GM18498 (cell line): Measurements from ENCODE around the gene DNAJC7.
"Not testable (repeated sequence)": the region's sequence is repeated elsewhere in the genome, so short reads cannot be mapped to it uniquely, and the experiment has no call there.

Experiments used
- ATAC-seq: cut with Tn5 transposase; IDR thresholded peaks from one replicate; pipeline ENCODE4 v1.9.1; 2021; ENCODE audit warnings: mild to moderate bottlenecking, moderate library complexity; ENCODE audit not compliant: unreplicated experiment

Gene DNAJC7

GRCh38 chr17:41962111-41962510, 55.1 kb downstream of the DNAJC7 start:
- no peak for ATAC-seq

DNA sequence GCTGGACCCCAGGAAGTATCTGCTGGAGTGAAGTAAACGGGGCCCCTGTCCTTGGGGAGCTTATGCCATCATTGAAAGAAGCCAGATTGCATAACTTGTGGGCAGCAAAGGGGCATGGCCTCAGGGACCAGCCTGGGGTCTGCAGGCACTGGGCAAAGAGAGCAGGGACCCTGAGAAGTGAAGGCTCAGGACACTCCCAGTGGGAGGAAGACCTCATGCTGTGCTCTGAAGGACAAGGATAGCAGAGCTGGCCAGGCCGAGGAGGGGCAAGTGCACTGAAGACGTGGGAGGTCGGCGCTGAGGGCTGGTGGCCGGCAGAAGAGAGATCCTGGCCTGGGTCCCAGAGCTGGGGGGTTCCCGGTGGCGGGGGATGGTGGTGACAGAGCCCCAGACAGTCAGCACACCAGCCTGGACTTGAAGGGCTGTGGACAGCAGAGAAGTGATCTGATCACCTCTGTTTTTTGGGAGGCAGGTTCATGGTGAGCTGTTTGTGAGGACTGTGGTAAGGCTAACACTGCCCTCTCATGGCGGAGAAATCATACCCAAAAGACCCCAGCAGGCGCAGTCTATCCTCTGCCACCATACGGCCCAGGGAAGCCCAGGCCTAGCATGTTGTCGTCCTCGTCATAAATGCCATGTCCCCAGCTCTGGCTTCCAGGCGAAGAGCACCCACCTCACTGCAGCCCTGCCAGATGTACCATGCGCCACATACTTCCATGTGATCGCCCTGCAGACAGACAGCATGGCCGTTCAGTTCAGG, 57.7 kb downstream of the DNAJC7 start:
- no peak for ATAC-seq

DNA sequence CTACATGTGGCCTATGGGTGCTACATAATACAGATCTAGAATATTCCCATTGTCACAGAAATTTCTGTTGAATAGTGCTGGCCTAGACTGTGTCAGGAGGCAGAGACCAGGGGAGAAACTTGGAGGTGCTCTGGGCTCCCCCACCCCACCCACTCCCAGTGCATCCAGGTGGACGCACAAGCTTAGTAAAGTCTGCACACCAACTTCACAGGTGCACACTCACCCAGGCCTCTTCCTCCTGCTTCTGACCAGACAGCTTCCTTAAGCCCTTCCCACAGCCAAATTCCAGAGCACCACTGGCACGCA, 58.3 kb downstream of the DNAJC7 start:
- ATAC-seq, result no peak

DNA sequence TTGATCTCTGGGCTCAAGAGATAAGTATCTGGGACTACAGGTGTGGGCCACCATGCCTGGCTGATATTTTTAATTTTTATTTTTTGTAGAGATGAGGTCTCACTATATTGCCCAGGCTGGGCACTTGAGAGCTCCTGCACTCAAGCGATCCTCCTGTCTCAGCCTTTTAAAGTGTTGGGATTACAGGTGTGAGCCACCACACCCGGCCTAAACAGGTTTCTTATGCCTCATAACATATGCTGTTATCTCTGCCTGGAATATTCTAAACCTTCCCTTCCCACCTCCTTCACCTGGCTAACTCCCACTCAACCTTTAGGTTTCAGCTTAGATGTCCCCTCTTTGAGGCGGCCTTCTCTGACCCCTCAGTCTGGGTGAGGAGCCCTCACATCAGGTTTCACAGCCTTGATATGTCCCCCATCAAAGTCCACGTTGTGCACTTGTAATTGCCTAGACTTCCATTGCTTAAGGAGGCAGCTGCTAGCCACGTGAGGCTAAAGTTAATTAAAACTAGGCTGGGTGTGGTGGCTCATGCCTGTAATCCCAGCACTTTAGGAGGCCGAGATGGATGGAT, 59.3 kb downstream of the DNAJC7 start:
- no peak for ATAC-seq

- no peak for ATAC-seq
Observed at GRCh38 chr17:41957031-41957868, 60.0 kb downstream of the DNAJC7 start.

DNA sequence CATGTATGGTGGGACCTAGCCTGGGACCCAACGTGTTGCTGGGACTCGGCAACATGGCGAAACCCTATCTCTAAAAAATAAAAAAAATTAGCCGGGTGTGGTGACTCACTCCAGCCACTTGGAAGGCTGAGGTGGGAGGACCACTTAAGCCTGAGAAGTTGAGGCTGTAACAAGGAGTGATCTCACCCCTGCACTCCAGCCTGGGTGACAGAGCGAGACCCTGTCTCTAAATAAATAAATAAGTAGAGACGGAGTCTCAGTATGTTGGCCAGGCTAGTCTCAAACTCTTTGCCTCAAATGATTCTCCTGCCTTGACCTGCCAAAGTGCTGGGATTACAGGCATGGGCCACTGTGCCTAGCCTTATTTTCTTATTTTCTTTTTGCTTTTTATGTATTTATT, 60.7 kb downstream of the DNAJC7 start:
- ATAC-seq, result no peak

DNA sequence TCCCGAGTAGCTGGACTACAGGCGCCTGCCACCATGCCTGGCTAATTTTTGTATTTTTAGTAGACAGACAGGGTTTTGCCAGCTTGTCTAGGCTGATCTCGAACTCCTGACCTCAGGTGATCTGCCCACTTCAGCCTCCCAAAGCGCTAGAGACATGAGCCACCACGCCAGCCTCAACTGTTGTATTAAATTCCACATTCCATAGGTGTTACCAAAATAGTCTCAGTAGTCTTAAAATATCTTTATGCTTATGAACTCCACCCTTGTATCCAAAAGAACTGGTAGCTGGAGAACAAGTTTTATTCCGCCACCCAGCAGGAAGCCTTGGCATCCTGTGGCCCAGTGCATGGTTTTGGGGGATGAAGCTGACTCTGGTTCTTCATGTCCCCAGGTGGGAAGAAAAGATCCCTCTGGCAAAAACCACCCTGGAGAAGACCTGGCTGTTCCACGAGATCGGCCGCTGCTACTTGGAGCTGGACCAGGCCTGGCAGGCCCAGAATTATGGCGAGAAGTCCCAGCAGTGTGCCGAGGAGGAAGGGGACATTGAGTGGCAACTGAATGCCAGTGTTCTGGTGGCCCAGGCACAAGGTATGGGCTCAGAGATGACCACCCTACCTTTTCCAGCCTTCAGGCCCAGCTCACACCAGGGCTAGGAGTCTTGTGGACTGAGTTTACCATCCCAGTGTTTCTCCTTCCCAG, 68.3 kb downstream of the DNAJC7 start:
- ATAC-seq, result no peak

DNA sequence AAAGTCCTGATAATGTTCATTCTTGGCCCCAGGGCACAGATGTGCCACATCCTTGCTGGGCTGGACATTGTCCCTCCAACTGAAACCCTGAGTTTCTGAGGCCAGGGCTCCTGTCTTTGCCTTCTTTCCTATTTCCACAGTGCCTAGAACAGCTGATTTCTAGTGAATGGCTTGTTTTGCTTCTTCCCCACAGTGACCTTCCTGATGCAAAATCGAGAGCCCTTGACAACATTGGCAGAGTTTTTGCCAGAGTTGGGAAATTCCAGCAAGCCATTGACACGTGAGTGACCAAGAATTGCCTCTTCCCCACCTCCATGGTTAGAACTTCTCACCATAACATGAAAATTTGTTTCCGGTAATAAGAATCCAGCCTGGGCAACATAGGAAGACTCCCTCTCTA, 72.3 kb downstream of the DNAJC7 start:
- no peak for ATAC-seq

GRCh38 chr17:41943492-41943891, 73.7 kb downstream of the DNAJC7 start:
- ATAC-seq, result no peak

DNA sequence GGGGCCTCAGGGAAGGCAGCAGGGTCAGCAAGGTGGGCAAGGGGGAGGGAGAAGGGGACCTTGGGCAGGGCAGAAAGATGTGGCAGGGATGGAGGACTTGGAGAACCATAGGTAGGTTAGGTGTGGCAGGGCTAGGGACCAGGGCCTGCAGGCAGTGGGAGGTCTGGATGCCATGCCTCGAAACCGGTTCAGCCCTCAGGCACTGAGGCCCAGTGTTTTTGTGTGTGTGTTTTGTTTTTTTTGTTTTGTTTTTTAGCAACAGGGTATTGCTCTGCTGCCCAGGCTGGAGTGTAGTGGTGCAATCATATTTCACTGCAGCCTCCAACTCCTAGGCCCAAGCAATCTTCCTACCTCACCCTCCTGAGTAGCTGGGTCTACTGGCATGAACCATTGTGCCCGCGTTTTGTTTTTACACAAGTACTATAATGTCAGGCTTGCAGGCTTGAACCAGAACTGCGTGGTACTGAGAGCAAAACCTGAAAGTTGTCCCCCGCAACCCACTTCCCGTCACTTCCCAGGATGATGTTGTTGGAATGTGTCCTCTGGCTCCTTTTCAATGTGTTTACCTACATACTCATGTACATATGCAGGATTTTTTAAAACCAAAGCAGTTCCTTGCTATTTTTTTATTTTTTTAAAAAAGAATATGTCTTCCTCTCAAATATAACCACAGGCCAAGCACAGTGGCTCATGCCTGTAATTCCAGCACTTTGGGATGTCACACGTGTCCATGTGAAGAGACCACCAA, 74.4 kb downstream of the DNAJC7 start:
- ATAC-seq, result no peak

DNA sequence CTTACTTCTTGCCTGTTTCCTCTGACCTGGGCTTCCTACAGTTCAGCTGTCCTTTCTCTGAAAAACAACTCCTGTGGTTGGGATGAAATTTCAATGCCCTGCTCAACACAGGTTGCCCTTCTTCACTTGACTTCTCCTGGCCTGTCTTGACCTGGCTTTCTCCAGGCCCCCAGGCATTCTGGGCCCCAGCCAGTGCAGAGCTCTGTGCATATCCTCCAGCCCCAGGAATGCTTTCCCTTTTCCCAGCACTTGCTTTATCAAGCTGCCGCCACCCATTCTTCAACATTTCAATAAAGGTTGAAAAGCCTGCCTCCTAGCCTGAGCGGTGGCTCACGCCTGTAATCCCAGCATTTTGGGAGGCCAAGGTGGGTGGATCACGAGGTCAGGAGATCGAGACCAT, 76.1 kb downstream of the DNAJC7 start:
- ATAC-seq, result no peak

- ATAC-seq, result no peak
Observed at GRCh38 chr17:41939693-41940090, 77.5 kb downstream of the DNAJC7 start.

- no peak for ATAC-seq
Observed at GRCh38 chr17:41939044-41939692, 78.1 kb downstream of the DNAJC7 start.

- no peak for ATAC-seq
Observed at GRCh38 chr17:41937970-41938954, 79.0 kb downstream of the DNAJC7 start.

DNA sequence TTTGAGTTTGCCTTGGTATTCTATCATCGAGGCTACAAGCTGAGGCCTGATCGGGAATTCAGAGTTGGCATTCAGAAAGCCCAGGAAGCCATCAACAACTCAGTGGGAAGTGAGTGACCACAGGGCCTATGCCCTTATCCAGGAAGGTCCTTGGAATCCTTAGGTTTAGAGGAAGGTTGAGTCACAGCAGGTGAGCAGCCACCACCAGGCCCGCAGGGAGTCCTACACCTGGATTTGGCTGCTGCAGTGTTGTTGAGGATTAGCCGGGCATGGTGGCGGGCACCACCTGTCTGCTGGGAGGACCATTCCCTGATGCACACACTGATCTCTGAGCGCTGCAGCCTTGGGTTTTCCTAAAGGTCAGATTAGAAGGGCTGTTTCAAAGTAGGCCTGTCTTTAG, 81.6 kb downstream of the DNAJC7 start:
- ATAC-seq, result no peak

- ATAC-seq, result no peak
Observed at GRCh38 chr17:41932816-41933389, 84.3 kb downstream of the DNAJC7 start.

DNA sequence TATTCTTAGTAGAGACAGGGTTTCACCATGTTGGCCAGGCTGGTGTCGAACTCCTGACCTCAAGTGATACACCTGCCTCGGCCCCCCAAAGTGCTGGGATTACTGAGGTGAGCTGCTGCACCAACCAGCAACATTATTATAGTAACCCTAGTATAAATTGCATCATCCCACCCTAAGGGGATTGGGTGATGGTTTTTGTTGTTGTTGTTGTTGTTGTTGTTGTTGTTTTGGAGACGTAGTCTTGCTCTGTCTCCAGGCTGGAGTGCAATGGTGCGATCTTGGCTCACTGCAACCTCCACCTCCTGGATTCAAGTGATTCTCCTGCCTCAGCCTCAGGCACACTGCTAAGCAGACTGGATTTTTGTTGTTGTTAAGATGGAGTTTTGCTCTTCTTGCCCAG, 85.5 kb downstream of the DNAJC7 start:
- not testable (repeated sequence) for ATAC-seq

GRCh38 chr17:41930833-41931156, 86.4 kb downstream of the DNAJC7 start:
- not testable (repeated sequence) for ATAC-seq
